ENCODE data around the gene ZFC3H1.

ZFC3H1 gene

GRCh38 chr12:71641390-71641789, 22.3 kb downstream of the ZFC3H1 start:
- Histone ChIP-seq H3K9me3 (no peaks in the 10 kb centered on the region), H3K36me3 (peaks cover 59 to 69% (median 68%) of the 10 kb centered on the region in 3 donors), H3K4me3 (no peak overlapping the region), H3K27ac (no peak overlapping the region), H3K4me1 (peaks cover 0 to 20% (median 0%) of the 10 kb centered on the region in 4 donors), H3K27me3 (no peaks in the 10 kb centered on the region)
- intact Hi-C loops (cut with DNase I; ENCODE audit: low total_unique reads) = no loop called here
- DNase-seq = no peak
- no peak for TF ChIP-seq CTCF (IDR thresholded peaks at IDR 0.05)

GRCh38 chr12:71640316-71640715, 23.3 kb downstream of the ZFC3H1 start:
- H3K4me1 ChIP-seq = peaks cover 0 to 20% (median 0%) of the 10 kb centered on the region in 4 donors
- intact Hi-C loops (cut with DNase I; ENCODE audit: low total_unique reads) = no loop called here
- no peaks in the 10 kb centered on the region for H3K9me3 ChIP-seq
- H3K36me3 ChIP-seq = peaks cover 63 to 72% (median 70%) of the 10 kb centered on the region in 3 donors
- no peak overlapping the region for H3K4me3 ChIP-seq
- H3K27ac ChIP-seq = no peak overlapping the region
- no peaks in the 10 kb centered on the region for H3K27me3 ChIP-seq
- no peak for TF ChIP-seq CTCF (IDR thresholded peaks at IDR 0.05)
- DNase-seq = peak in 1 of 2 donors; percentile 43

- Histone ChIP-seq H3K36me3 (peaks cover 64 to 72% (median 70%) of the 10 kb centered on the region in 3 donors), H3K27me3 (no peaks in the 10 kb centered on the region), H3K9me3 (no peaks in the 10 kb centered on the region), H3K4me3 (no peak overlapping the region), H3K27ac (no peak overlapping the region), H3K4me1 (peaks cover 0 to 20% (median 0%) of the 10 kb centered on the region in 4 donors)
- no peak for TF ChIP-seq CTCF (IDR thresholded peaks at IDR 0.05)
- intact Hi-C loops (cut with DNase I; ENCODE audit: low total_unique reads) = no loop called here
- DNase-seq = no peak
These were observed 24.3 kb downstream of the ZFC3H1 start for GRCh38 chr12:71639341-71639760.

- intact Hi-C loops (cut with DNase I; ENCODE audit: low total_unique reads) = no loop called here
- DNase-seq = no peak
These were observed 25.1 kb downstream of the ZFC3H1 start for GRCh38 chr12:71638499-71638898.

GRCh38 chr12:71636704-71637115, 26.9 kb downstream of the ZFC3H1 start:
- peak; percentile 65 to 76 for TF ChIP-seq CTCF (IDR thresholded peaks at IDR 0.05)
- H3K4me1 ChIP-seq = peaks cover 0 to 20% (median 0%) of the 10 kb centered on the region in 4 donors
- no peak overlapping the region for H3K27ac ChIP-seq
- no peaks in the 10 kb centered on the region for H3K27me3 ChIP-seq
- DNase-seq = no peak
- no peaks in the 10 kb centered on the region for H3K9me3 ChIP-seq
- H3K4me3 ChIP-seq = no peak overlapping the region
- intact Hi-C loops (cut with DNase I; ENCODE audit: low total_unique reads) = no loop called here
- H3K36me3 ChIP-seq = peaks cover 68 to 76% (median 72%) of the 10 kb centered on the region in 3 donors

More at GRCh38 chr12:71638499-71638898, 25.1 kb downstream of the ZFC3H1 start:
- peaks cover 64 to 72% (median 70%) of the 10 kb centered on the region in 3 donors for H3K36me3 ChIP-seq
- H3K27ac ChIP-seq = no peak overlapping the region
- no peaks in the 10 kb centered on the region for H3K9me3 ChIP-seq
- H3K27me3 ChIP-seq = no peaks in the 10 kb centered on the region
- no peak overlapping the region for H3K4me3 ChIP-seq
- no peak for TF ChIP-seq CTCF (IDR thresholded peaks at IDR 0.05)
- peaks cover 0 to 20% (median 0%) of the 10 kb centered on the region in 4 donors for H3K4me1 ChIP-seq

Measured in tibial artery (tissue), 4 donors.